Left ventricle myocardium inferior (tissue), 1 donor: Measurements from ENCODE around the gene PACS1. TPM values are rescaled to one million over a fixed set of nuclear protein-coding genes. Genes with fewer than 3 reads are reported as not detected.

Experiments
- DNase-seq: peaks from one replicate; pipeline ENCODE4 v3.0.0-alpha.2; 2020
- H3K27ac ChIP-seq: fragments of 200-600 bp; replicated peaks from 2 replicates; pipeline ENCODE4 v1.8.0; 2021
- H3K27me3 ChIP-seq: fragments of 200-600 bp; 2 replicates; pipeline ENCODE4 v1.8.0; 2021; ENCODE audit warnings: low read depth
- H3K36me3 ChIP-seq: fragments of 200-600 bp; 2 replicates; pipeline ENCODE4 v1.8.0; 2021
- H3K4me1 ChIP-seq: fragments of 200-600 bp; 2 replicates; pipeline ENCODE4 v1.8.0; 2021
- H3K4me3 ChIP-seq: fragments of 200-600 bp; 2 replicates; pipeline ENCODE4 v1.8.0; 2021; ENCODE audit warnings: mild to moderate bottlenecking, moderate library complexity
- H3K9me3 ChIP-seq: fragments of 200-600 bp; replicated peaks from 2 replicates; pipeline ENCODE4 v1.8.0; 2021
- intact Hi-C: fragments of 100-400 bp; cut with micrococcal nuclease; formaldehyde crosslinking; loops from one replicate; pipeline ENCODE4 v1.11.0; 2022
- total RNA-seq: library from RNA; stranded (reverse); fragmentation: NEBNext Ultra II Directional; extraction: Animal tissue kit (Norgen Biotek cat#: 25700); gene quantifications from one replicate; pipeline ENCODE4 v1.2.1, GENCODE V29; 2021
- TF ChIP-seq, protein P1 (sequence below): fragments of 200-600 bp; IDR thresholded peaks from 2 replicates; pipeline ENCODE4 v1.8.0; 2021; ENCODE audit warnings: antibody characterized with exemption, mild to moderate bottlenecking, borderline replicate concordance
- donor health status: DM: no; HTN: yes; CAD: no; lungs with severe emphysema.

Gene PACS1
- total RNA-seq, 1 donor from 2014 or later: 54.9 TPM

DNA sequence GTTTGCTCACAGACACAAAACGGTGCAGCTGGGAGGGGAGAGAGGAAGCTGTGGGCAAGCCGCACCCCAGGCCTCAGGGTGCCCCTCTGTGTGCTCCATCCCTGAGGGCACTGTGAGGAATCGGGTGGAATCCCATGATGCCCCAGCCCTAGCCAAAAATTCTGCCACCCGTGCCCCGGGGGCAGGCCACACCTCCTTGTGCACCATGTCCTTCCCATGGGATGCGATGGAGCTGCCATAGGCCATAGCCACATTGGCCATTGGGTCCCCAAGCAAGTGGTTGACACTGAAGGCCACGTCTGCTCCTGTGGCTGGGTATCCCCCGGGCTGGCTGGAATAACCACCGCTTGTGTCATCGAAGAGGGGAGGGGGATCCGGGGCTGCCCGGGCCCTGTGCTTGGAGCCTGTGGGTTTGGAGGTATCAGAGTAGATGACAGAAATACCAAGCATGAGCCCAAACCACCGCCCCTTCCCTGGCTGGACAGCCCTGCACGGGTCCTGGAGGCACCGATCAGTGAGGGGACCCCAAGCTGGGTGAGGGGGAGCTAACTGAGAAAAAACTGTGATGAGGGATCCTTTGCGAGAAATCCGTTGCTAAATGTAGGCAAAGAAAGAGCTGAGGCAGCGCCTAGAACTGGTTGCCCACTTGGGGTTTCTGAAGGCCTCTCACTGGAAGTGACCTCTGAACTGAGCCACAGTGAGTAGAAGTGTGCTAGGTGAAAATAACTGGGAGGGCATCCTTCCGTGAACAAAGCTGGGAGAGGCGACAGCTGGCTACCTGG, 218.0 kb downstream of the PACS1 start:
- Histone ChIP-seq H3K4me3 (peak overlapping the region; percentile 92), H3K36me3 (peaks cover 4% of the 10 kb centered on the region), H3K9me3 (no peaks in the 10 kb centered on the region), H3K27ac (peak overlapping the region; percentile 97), H3K4me1 (peaks cover 50% of the 10 kb centered on the region), H3K27me3 (peaks cover 27% of the 10 kb centered on the region)
- DNase-seq: no peak
- intact Hi-C loops: no loop called here
- TF ChIP-seq, protein P1, sequence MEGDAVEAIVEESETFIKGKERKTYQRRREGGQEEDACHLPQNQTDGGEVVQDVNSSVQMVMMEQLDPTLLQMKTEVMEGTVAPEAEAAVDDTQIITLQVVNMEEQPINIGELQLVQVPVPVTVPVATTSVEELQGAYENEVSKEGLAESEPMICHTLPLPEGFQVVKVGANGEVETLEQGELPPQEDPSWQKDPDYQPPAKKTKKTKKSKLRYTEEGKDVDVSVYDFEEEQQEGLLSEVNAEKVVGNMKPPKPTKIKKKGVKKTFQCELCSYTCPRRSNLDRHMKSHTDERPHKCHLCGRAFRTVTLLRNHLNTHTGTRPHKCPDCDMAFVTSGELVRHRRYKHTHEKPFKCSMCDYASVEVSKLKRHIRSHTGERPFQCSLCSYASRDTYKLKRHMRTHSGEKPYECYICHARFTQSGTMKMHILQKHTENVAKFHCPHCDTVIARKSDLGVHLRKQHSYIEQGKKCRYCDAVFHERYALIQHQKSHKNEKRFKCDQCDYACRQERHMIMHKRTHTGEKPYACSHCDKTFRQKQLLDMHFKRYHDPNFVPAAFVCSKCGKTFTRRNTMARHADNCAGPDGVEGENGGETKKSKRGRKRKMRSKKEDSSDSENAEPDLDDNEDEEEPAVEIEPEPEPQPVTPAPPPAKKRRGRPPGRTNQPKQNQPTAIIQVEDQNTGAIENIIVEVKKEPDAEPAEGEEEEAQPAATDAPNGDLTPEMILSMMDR: no peak

DNA sequence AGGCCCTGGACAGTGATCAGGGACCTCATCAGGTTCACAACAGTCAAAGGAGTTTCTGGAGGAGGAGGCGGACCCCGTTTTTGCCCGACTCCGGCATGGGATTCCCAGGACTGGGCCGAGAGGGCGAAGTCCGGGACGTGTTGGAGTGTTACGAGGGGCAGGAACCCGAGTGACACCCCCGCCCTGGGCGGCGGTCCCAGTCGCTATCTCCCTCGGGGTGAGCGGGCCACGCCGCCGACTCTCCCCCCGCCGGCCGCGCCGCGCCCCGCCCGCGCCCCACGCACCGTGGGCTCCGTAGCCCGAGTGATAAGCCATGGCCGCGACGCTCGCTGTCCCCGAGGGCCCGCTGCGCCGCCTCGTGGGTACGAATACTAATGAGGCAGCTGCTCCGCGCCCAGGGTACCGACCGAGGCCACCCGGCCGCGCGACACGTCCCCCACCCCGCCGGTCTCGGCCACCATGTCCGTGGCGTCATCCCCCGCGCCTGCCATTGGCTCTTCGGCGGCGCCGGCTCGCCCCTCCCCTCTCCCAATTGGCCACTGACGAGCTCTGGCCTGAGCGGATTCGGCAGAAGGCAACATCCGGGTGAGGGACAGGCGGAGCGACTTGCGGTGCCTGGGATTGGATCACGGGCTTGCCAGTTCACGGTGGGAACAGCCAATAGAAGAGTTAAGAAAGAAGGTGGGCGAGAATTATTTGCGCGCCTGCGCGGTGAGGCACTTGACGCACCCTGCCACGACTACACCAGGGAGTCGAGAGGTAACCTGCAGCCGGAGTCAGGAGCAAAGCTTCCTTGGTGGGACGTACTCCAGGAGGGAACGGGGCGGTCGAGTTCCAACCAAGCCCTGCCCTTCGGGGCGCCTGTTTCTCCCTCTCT, 218.8 kb downstream of the PACS1 start, which contains the start of gene YIF1A:
TSS of gene YIF1A (minus strand) at position 473 of the 877 bp plus-strand sequence. CDS start at position 315, 158 bp downstream.
- intact Hi-C loops: no loop called here
- Histone ChIP-seq H3K27ac (peak within 1 kb of the TSS; percentile 97), H3K36me3 (peaks cover 4% of the 10 kb centered on the region), H3K9me3 (no peaks in the 10 kb centered on the region), H3K4me3 (peak within 1 kb of the TSS; percentile 92), H3K4me1 (peaks cover 50% of the 10 kb centered on the region), H3K27me3 (peaks cover 35% of the 10 kb centered on the region)
- DNase-seq: peak; percentile 99
- TF ChIP-seq, protein P1: peak; percentile 13

DNA sequence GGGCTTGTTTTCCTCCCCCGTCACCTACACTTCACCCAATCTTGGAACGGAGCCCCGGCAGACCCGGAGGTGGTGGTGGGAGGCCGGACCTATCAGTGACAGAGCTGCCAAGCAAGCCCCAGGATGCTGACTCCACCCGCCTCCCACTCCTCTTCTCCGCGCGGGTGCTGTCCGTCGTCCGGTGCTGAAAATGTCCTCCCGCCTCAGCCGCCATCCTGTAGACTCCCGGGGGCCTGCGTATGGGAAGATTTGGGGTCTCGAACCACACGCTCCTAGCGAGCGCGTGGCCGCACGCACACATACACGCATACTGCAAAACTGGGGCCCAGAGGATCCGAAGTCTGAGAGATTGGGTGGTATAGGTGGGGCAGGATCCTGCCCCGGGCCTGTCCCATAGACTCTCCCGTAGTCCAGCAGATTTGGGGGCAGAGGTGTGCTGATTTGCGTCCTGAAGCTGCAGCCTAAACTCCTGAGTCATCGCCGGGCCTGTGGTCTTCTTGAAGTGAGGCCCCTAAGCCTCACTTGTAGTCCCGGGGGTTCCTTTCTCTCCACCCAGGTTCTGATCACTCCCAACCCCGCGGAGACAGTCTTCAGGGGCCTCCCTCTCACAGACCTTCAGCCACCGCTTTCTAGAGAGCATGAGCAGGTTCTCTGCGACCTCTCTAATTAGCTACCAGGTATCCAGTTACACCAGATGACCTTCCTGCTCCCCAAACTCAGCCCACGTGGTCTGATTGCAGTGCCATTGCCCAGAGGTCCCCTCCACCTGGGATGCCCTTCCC, 219.7 kb downstream of the PACS1 start:
- peak overlapping the region; percentile 97 for H3K27ac ChIP-seq
- DNase-seq: peak; percentile 65
- TF ChIP-seq, protein P1: no peak
- H3K4me1 ChIP-seq: peaks cover 50% of the 10 kb centered on the region
- no peaks in the 10 kb centered on the region for H3K36me3 ChIP-seq
- intact Hi-C loops: no loop called here
- H3K4me3 ChIP-seq: peak overlapping the region; percentile 92
- no peaks in the 10 kb centered on the region for H3K9me3 ChIP-seq
- H3K27me3 ChIP-seq: peaks cover 44% of the 10 kb centered on the region

DNA sequence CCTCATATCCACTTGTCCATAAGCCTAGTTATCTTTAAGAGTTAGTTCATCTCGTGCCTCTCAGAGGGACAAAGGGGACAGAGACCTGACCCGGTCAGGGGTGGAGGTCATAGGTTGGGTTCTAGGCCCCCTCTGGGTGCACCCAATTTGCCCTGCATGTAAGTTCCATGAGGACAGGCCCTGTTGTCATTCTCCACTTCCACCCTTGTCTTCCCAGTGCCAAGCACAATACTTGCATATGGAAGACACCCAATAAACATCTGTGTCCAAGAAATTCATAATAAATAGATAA, 220.2 kb downstream of the PACS1 start:
- H3K27me3 ChIP-seq: peaks cover 49% of the 10 kb centered on the region
- TF ChIP-seq, protein P1: no peak
- H3K9me3 ChIP-seq: no peaks in the 10 kb centered on the region
- no peak overlapping the region for H3K4me3 ChIP-seq
- no peak overlapping the region for H3K27ac ChIP-seq
- H3K4me1 ChIP-seq: peaks cover 46% of the 10 kb centered on the region
- no peak for DNase-seq
- H3K36me3 ChIP-seq: no peaks in the 10 kb centered on the region
- intact Hi-C loops: no loop called here

DNA sequence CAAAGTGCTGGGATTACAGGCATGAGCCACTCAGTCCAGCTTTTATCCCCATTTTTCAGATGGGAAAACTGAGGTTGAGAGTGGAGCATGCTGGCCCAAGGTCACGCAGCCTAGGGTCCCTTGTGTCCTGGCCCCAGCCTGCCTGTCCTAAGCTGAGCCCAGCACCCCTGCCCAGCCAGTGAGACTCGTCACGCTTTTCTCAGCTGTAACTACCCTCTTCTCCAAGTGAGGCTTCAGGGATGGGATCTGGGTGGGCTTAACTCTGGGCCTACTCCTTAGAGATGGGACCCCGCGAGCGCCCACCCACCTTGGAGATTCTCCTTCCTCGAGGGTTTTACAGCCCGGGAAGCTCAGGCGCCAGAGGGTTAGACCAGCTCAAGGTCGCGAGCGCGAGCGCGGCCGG, 221.2 kb downstream of the PACS1 start:
- H3K36me3 ChIP-seq: no peaks in the 10 kb centered on the region
- no peak for DNase-seq
- H3K4me1 ChIP-seq: peaks cover 36% of the 10 kb centered on the region
- intact Hi-C loops: no loop called here
- peak overlapping the region; percentile 60 for H3K4me3 ChIP-seq
- no peak overlapping the region for H3K27ac ChIP-seq
- TF ChIP-seq, protein P1: no peak
- H3K27me3 ChIP-seq: peaks cover 59% of the 10 kb centered on the region
- H3K9me3 ChIP-seq: no peaks in the 10 kb centered on the region
